Measurements from ENCODE around the gene CRISPLD2. TPM values are rescaled to one million over a fixed set of nuclear protein-coding genes. Genes with fewer than 3 reads are reported as not detected.
A peak's percentile ranks its signal among the peaks of the same experiment; 100 is the strongest.

CRISPLD2 gene
- total RNA-seq, 4 donors from 2014 or later = 174 to 411 (median 219) TPM

GRCh38 chr16:84843149-84844048 is 23.6 kb downstream of the CRISPLD2 start:
- no peak overlapping the region for H3K4me3 ChIP-seq
- peaks cover 0 to 65% (median 33%) of the 10 kb centered on the region in 3 donors for H3K4me1 ChIP-seq
- no peak for TF ChIP-seq POLR2A (IDR thresholded peaks at IDR 0.05)
- no peak for TF ChIP-seq CTCF (IDR thresholded peaks at IDR 0.05)
- TF ChIP-seq EP300 (IDR thresholded peaks at IDR 0.05) = no peak
- TF ChIP-seq POLR2AphosphoS5 (IDR thresholded peaks at IDR 0.05) = no peak
- no peaks in the 10 kb centered on the region for H3K9me3 ChIP-seq
- no peaks in the 10 kb centered on the region for H3K27me3 ChIP-seq
- peaks cover 0 to 88% of the 10 kb centered on the region in 2 donors for H3K36me3 ChIP-seq
- H3K27ac ChIP-seq = peak overlapping the region in 3 of 4 donors; percentile 48 to 92 (median 72)
- 33 to 78% methylated on average over 3 to 6 of the region's 13 CpGs for WGBS, 2 donors (ENCODE audit: low coverage in 1 of 2)
- ATAC-seq = no peak

- WGBS, 2 donors (ENCODE audit: low coverage in 1 of 2) = 60% methylated on average over 1 of the region's 5 CpGs; no CpG with 5 or more reads in 1 of the 2 donors
- no peak overlapping the region for H3K4me3 ChIP-seq
- peak; percentile 29 for ATAC-seq
- H3K36me3 ChIP-seq = peaks cover 0 to 88% of the 10 kb centered on the region in 2 donors
- H3K27me3 ChIP-seq = no peaks in the 10 kb centered on the region
- TF ChIP-seq CTCF (IDR thresholded peaks at IDR 0.05) (no peak), POLR2AphosphoS5 (IDR thresholded peaks at IDR 0.05) (peak; percentile 56), POLR2A (IDR thresholded peaks at IDR 0.05) (no peak), EP300 (IDR thresholded peaks at IDR 0.05) (no peak)
- peaks cover 0 to 59% (median 27%) of the 10 kb centered on the region in 3 donors for H3K4me1 ChIP-seq
- H3K27ac ChIP-seq = peak overlapping the region in 3 of 4 donors; percentile 48 to 92 (median 72)
- H3K9me3 ChIP-seq = no peaks in the 10 kb centered on the region
Measured at GRCh38 chr16:84844049-84844350, 24.2 kb downstream of the CRISPLD2 start.

- H3K4me3 ChIP-seq = no peak overlapping the region
- H3K27me3 ChIP-seq = no peaks in the 10 kb centered on the region
- peaks cover 0 to 88% of the 10 kb centered on the region in 2 donors for H3K36me3 ChIP-seq
- WGBS, 2 donors (ENCODE audit: low coverage in 1 of 2) = 88% methylated on average over 18 of the region's 26 CpGs; no CpG with 5 or more reads in 1 of the 2 donors
- no peaks in the 10 kb centered on the region for H3K9me3 ChIP-seq
- H3K4me1 ChIP-seq = peaks cover 0 to 51% (median 24%) of the 10 kb centered on the region in 3 donors
- peak overlapping the region in 1 of 4 donors; percentile 92 for H3K27ac ChIP-seq
- TF ChIP-seq POLR2AphosphoS5 (IDR thresholded peaks at IDR 0.05) (no peak), CTCF (IDR thresholded peaks at IDR 0.05) (no peak)
- ATAC-seq = no peak
Measured at GRCh38 chr16:84844559-84845495, 25.0 kb downstream of the CRISPLD2 start.

- Histone ChIP-seq H3K36me3 (peaks cover 0 to 88% of the 10 kb centered on the region in 2 donors), H3K4me1 (peaks cover 0 to 44% (median 24%) of the 10 kb centered on the region in 3 donors), H3K27ac (peak overlapping the region in 1 of 4 donors; percentile 92), H3K27me3 (no peaks in the 10 kb centered on the region), H3K4me3 (no peak overlapping the region), H3K9me3 (no peaks in the 10 kb centered on the region)
- TF ChIP-seq CTCF (IDR thresholded peaks at IDR 0.05) (no peak), POLR2AphosphoS5 (IDR thresholded peaks at IDR 0.05) (no peak), POLR2A (IDR thresholded peaks at IDR 0.05) (no peak), EP300 (IDR thresholded peaks at IDR 0.05) (no peak)
- ATAC-seq = no peak
- 100% methylated on average over 1 of the region's 14 CpGs; no CpG with 5 or more reads in 1 of the 2 donors for WGBS, 2 donors (ENCODE audit: low coverage in 1 of 2)
Measured at GRCh38 chr16:84845496-84846002, 25.8 kb downstream of the CRISPLD2 start.
